ENCODE results near the gene ZNF568.

The ZNF568 gene

GRCh38 chr19:36999313-36999712 lies 83.2 kb downstream of the ZNF568 start:
- DNase-seq (ENCODE audit: low read depth) = no peak

GRCh38 chr19:37007587-37008220 lies 91.6 kb downstream of the ZNF568 start:
- peak; percentile 21 for DNase-seq (ENCODE audit: low read depth)

DNA sequence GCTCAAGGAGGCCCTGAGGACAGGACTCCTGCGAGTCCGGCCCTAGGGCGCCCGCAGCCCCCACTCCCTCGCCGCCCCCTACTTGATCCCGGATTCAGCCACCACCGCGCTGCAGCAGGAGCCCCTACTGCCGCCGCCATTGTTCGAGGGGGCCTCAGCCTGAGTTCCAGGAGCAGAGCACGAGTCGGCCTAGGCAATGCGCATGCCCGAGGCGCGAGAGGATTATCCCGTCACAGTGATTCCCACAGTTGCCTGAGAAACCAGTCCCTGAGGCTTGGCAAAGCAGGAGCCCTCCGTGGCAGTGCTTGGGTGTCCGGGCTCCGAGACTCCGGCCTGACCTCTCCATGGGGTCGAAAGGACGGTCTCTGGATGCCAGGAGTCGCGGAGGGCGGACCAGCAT lies 93.7 kb downstream of the ZNF568 start:
- DNase-seq (ENCODE audit: low read depth) = no peak

DNA sequence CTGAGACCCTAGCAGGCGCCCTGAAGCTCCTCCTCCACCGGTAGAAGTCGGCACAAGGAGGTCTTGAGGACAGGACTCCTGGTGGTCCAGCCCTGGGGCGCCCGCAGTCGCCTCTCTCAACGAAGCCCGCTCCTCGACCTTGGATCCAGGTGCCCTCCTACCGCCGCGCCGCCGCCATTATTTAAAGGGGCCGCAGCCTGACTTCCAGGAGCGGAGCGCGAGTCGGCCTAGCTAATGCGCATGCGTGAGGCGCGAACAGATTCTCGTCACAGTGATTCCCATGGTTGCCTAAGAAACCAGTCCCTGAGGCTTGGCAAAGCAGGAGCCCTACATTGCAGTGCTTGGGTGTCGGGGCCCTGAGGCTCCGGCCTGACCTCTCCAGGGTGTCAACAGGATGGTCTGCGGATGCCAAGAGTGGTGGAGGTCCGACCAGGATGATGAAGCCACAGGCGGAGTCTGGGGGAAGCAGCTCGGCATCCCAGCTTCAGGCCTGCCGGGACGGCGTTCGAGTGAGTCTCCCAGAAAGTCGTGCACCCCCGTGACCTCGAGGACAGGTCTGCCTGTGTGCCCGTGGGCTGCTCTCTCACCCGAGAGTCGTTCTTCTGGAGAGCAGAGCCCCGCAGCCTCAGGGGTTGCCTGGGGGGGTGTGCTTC lies 96.1 kb downstream of the ZNF568 start:
- no peak for DNase-seq (ENCODE audit: low read depth)

GRCh38 chr19:37014456-37014855 lies 98.3 kb downstream of the ZNF568 start:
- DNase-seq (ENCODE audit: low read depth) = no peak

DNA sequence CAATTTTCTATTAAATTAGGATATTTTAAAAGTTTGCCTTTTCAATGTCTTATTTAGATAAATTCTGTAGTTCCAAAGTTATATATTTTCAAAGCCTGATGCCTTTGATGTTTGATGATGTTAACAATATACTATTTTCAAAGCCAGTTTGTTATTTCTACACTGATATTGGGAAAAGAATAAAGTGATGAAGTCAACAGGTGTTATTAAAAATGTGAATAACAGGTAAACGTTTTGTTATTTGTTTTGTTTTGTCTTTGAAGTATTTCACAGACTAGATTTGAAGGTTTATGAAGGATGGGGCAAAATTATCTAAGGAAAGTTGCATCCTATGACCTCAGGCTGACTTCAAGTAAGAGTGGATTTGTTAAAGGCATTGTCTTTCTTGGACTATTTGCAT lies 129.0 kb downstream of the ZNF568 start:
- DNase-seq (ENCODE audit: low read depth) = no peak
